Measurements from ENCODE around the gene KLF12. TPM values are rescaled to one million over a fixed set of nuclear protein-coding genes. Genes with fewer than 3 reads are reported as not detected.

Gene KLF12
- total RNA-seq (10 to 100 TPM; 69.5 to 74.7 TPM), total RNA-seq (26.8 to 396 (median 207) reads per million in 172 experiments)
- polyA plus RNA-seq (2013, experiment 1 of 2), result 46.4 TPM
- polyA plus RNA-seq (2013, experiment 2 of 2), result 50.8 TPM

DNA sequence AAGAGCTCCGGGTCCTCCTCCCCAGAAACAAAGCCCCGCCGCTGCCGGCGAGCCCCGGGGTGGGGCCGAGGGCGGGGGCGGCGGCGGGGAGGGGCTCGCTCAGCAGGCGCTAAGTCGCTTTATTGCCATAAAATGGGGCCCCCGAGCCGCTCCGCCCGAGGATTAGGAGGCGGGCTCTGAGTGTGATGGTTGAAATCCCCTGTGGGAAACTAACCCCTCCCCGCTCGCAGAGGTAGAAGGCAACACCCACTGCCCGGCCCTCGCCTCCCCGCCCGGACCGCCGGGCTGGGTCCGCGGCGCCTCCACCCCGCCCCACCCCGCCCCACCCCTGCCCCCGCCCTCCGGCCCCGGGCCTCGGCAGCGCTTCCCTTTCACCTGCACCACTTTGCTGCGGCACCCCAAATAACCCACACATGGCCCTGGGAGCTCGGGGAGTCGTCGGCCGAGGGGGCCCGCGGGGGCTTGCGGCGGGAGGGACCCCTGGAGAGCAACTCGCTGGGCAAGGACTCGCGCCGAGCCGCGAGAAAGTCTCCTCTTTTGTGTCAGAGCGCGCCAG is at the start of gene KLF12:
Gene KLF12, minus strand, starts transcription at position 184 of the 556 bp plus-strand sequence.
- Histone ChIP-seq H3K4me3 (ENCODE audit: low read length) (peak within 1 kb of the TSS; percentile 88), H3K27ac (ENCODE audit: low read depth in 1 of 2, low read length in 2 of 2) (peak within 1 kb of the TSS; percentile 86 to 98), H3K27me3 (ENCODE audit: control insufficient read depth in 1 of 2, insufficient read depth in 2 of 2, low read length in 2 of 2) (no peaks in the 10 kb centered on the region), H3K9me3 (ENCODE audit: control insufficient read depth in 1 of 2, insufficient read depth in 1 of 2, low read length in 2 of 2) (no peaks in the 10 kb centered on the region), H3K36me3 (ENCODE audit: insufficient read depth, low read length) (no peaks in the 10 kb centered on the region), H3K4me1 (ENCODE audit: insufficient read depth, low read length) (peaks cover 29% of the 10 kb centered on the region)
- no peak within 1 kb of the TSS for H3K27ac Mint-ChIP-seq
- peaks cover 23% of the 10 kb centered on the region for H3K36me3 Mint-ChIP-seq (ENCODE audit: low read depth)
- intact Hi-C loops (cut with DNase I, micrococcal nuclease), result loop anchor here (5.0 to 10.0 kb wide), 11 partner anchors 42 to 432 kb away; no protein-coding TSS in a partner anchor
- peak within 1 kb of the TSS; percentile 100 for H3K4me3 Mint-ChIP-seq
- DNase-seq (peak; percentile 85 to 97 (median 91)), ATAC-seq (ENCODE audit: poor library complexity) (peak; percentile 60)
- TF ChIP-seq, protein P1, sequence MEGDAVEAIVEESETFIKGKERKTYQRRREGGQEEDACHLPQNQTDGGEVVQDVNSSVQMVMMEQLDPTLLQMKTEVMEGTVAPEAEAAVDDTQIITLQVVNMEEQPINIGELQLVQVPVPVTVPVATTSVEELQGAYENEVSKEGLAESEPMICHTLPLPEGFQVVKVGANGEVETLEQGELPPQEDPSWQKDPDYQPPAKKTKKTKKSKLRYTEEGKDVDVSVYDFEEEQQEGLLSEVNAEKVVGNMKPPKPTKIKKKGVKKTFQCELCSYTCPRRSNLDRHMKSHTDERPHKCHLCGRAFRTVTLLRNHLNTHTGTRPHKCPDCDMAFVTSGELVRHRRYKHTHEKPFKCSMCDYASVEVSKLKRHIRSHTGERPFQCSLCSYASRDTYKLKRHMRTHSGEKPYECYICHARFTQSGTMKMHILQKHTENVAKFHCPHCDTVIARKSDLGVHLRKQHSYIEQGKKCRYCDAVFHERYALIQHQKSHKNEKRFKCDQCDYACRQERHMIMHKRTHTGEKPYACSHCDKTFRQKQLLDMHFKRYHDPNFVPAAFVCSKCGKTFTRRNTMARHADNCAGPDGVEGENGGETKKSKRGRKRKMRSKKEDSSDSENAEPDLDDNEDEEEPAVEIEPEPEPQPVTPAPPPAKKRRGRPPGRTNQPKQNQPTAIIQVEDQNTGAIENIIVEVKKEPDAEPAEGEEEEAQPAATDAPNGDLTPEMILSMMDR (IDR thresholded peaks at IDR 0.05), result no peak
- H3K4me1 Mint-ChIP-seq (ENCODE audit: low read depth), result peaks cover 37% of the 10 kb centered on the region
- peaks cover 6% of the 10 kb centered on the region for H3K27me3 Mint-ChIP-seq
- H3K9me3 Mint-ChIP-seq, result no peaks in the 10 kb centered on the region
- CTCF ChIA-PET, result interaction anchor here (0.7 to 10.2 kb wide), 2 partner anchors 150 to 152 kb away, joined by 3 to 67 read pairs; no protein-coding TSS in a partner anchor
- POLR2A ChIA-PET, result interaction anchor here (0.5 to 7.6 kb wide), 29 partner anchors 12 to 1192 kb away, joined by 3 to 218 read pairs (median 4); no protein-coding TSS in a partner anchor

DNA sequence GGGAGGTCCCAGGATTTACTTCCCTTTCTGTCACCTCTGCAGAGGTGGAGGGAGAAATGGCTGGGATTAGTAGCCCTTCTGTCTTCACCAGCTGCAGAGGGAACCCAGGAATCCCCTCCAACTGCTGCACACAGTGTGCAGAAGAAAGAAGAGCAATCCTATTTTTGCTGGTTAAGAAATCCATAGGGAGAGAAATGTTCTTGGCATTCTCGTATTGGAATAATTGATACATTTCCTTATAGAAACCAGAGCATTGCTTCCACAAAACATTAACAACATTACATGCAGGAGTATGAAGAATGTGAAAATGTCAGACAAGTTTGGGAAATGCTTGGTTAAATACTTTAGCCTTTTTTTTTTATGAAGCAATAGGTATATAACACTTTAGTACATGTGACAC is 48.3 kb upstream of the KLF12 start:
- no peaks in the 10 kb centered on the region for H3K27me3 ChIP-seq (ENCODE audit: control insufficient read depth in 1 of 2, insufficient read depth in 2 of 2, low read length in 2 of 2)
- intact Hi-C loops (cut with DNase I, micrococcal nuclease), result no loop called here
- no peak overlapping the region for H3K4me3 Mint-ChIP-seq
- H3K27me3 Mint-ChIP-seq, result no peaks in the 10 kb centered on the region
- H3K4me1 Mint-ChIP-seq (ENCODE audit: low read depth), result no peaks in the 10 kb centered on the region
- H3K9me3 ChIP-seq (ENCODE audit: control insufficient read depth in 1 of 2, insufficient read depth in 1 of 2, low read length in 2 of 2), result no peaks in the 10 kb centered on the region
- H3K27ac ChIP-seq (ENCODE audit: low read depth in 1 of 2, low read length in 2 of 2), result no peak overlapping the region
- DNase-seq (no peak), ATAC-seq (ENCODE audit: poor library complexity) (no peak)
- ChIA-PET POLR2A (no interaction called here), CTCF (no interaction called here)
- no peaks in the 10 kb centered on the region for H3K9me3 Mint-ChIP-seq
- no peak overlapping the region for H3K4me3 ChIP-seq (ENCODE audit: low read length)
- no peak overlapping the region for H3K27ac Mint-ChIP-seq
- no peaks in the 10 kb centered on the region for H3K36me3 Mint-ChIP-seq (ENCODE audit: low read depth)
- no peaks in the 10 kb centered on the region for H3K4me1 ChIP-seq (ENCODE audit: insufficient read depth, low read length)
- TF ChIP-seq, protein P1 (IDR thresholded peaks at IDR 0.05), result no peak
- no peaks in the 10 kb centered on the region for H3K36me3 ChIP-seq (ENCODE audit: insufficient read depth, low read length)

DNA sequence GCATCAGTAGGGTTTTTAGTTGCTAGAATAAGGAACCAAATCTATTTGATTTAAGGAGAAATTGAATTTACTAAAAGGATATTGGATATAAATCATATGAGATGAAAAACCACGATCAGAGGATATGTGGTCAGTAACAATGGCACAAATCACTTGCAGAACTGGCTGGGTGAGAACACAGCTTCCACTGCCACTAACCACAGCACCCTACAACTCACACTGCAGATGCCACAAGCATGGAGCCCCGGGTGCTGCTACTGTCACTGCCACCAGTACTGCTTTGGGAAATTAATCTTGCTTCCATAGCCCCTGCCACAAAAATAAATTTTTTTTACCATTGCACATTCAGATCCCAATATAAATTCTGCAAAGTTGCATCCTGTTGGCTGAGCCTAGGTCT is 40.6 kb upstream of the KLF12 start:
- CTCF ChIA-PET, result no interaction called here
- no peak overlapping the region for H3K4me3 Mint-ChIP-seq
- no peaks in the 10 kb centered on the region for H3K27me3 Mint-ChIP-seq
- intact Hi-C loops (cut with DNase I, micrococcal nuclease), result no loop called here
- H3K27ac Mint-ChIP-seq, result no peak overlapping the region
- H3K27ac ChIP-seq (ENCODE audit: low read depth in 1 of 2, low read length in 2 of 2), result no peak overlapping the region
- ATAC-seq (ENCODE audit: poor library complexity), result no peak
- no peaks in the 10 kb centered on the region for H3K36me3 ChIP-seq (ENCODE audit: insufficient read depth, low read length)
- H3K27me3 ChIP-seq (ENCODE audit: control insufficient read depth in 1 of 2, insufficient read depth in 2 of 2, low read length in 2 of 2), result no peaks in the 10 kb centered on the region
- peak in 1 of 14 experiments; percentile 47 for DNase-seq
- H3K9me3 ChIP-seq (ENCODE audit: control insufficient read depth in 1 of 2, insufficient read depth in 1 of 2, low read length in 2 of 2), result no peaks in the 10 kb centered on the region
- TF ChIP-seq, protein P1 (IDR thresholded peaks at IDR 0.05), result no peak
- H3K36me3 Mint-ChIP-seq (ENCODE audit: low read depth), result no peaks in the 10 kb centered on the region
- no peaks in the 10 kb centered on the region for H3K4me1 Mint-ChIP-seq (ENCODE audit: low read depth)
- POLR2A ChIA-PET, result no interaction called here
- no peak overlapping the region for H3K4me3 ChIP-seq (ENCODE audit: low read length)
- no peaks in the 10 kb centered on the region for H3K9me3 Mint-ChIP-seq
- H3K4me1 ChIP-seq (ENCODE audit: insufficient read depth, low read length), result no peaks in the 10 kb centered on the region

Measured in CD4-positive, alpha-beta T cell (primary cell).